HEK293 (cell line): ENCODE data around the gene IP6K2.
"Not testable (repeated sequence)": the region's sequence is repeated elsewhere in the genome, so short reads cannot be mapped to it uniquely, and the experiment has no call there.

Experiments used
- CTCF ChIA-PET: fragments of 350-600 bp; formaldehyde crosslinking; extraction: SDS; loops from one replicate; lab custom pipeline; 2021; ENCODE audit warnings: antibody characterized with exemption; lab: Yijun Ruan, JAX
- POLR2A ChIA-PET: fragments of 300-600 bp; formaldehyde crosslinking; extraction: SDS; loops from one replicate; lab custom pipeline; 2020; ENCODE audit warnings: antibody characterized with exemption, inconsistent platforms; lab: Yijun Ruan, JAX
- H3K27ac ChIP-seq: fragments of 200-500 bp; sonication (Bioruptor generic); 2 replicates; pipeline ENCODE4 v1.5.1; 2014; ENCODE audit warnings: low read depth, low read length, control low read depth, inconsistent platforms; ENCODE audit errors: extremely low read depth
- H3K36me3 ChIP-seq, 2 experiments: fragments of 200-500 bp in 1 of 2; sonication (Bioruptor generic) in 1 of 2; 1 replicate in 1 of 2; 2 replicates in 1 of 2; pipeline ENCODE4 v1.5.1; 2014 to 2017; ENCODE audit warnings: inconsistent platforms in 2 of 2, low read length in 2 of 2; ENCODE audit not compliant: control insufficient read depth in 2 of 2, insufficient read depth in 1 of 2
- H3K4me1 ChIP-seq: fragments of 200-500 bp; sonication (Bioruptor generic); 2 replicates; pipeline ENCODE4 v1.5.1; 2014; ENCODE audit warnings: mild to moderate bottlenecking, low read length, inconsistent platforms; ENCODE audit not compliant: control insufficient read depth, insufficient read depth
- H3K4me3 ChIP-seq: 2 replicates; pipeline ENCODE4 v1.5.1; 2011; ENCODE audit warnings: low read depth, mild to moderate bottlenecking, control low read depth, low read length, moderate library complexity
- H3K9me3 ChIP-seq: fragments of 200-500 bp; sonication (Bioruptor generic); 2 replicates; pipeline ENCODE4 v1.5.1; 2014; ENCODE audit warnings: low read depth, low read length, inconsistent platforms; ENCODE audit not compliant: control insufficient read depth, insufficient read depth
- EGR2 ChIP-seq: fragments of 450-650 bp; formaldehyde crosslinking; IDR thresholded peaks from 2 replicates; pipeline ENCODE4 v1.5.1; 2016; ENCODE audit warnings: low read depth, missing biosample characterization, missing genetic modification characterization
- IKZF3 ChIP-seq: fragments of 450-650 bp; IDR thresholded peaks from 2 replicates; pipeline ENCODE4 v1.5.0; 2018; ENCODE audit warnings: missing biosample characterization, mild to moderate bottlenecking, missing genetic modification characterization, moderate library complexity
- INSM2 ChIP-seq: fragments of 450-650 bp; formaldehyde crosslinking; IDR thresholded peaks from 2 replicates; pipeline ENCODE4 v1.5.1; 2016; ENCODE audit warnings: missing biosample characterization, missing genetic modification characterization
- RBAK ChIP-seq: fragments of 450-650 bp; formaldehyde crosslinking; IDR thresholded peaks from 2 replicates; pipeline ENCODE4 v1.5.1; 2016; ENCODE audit warnings: missing biosample characterization, missing genetic modification characterization
- SP3 ChIP-seq: fragments of 450-650 bp; formaldehyde crosslinking; IDR thresholded peaks from 2 replicates; pipeline ENCODE4 v1.5.1; 2016; ENCODE audit warnings: missing biosample characterization, missing genetic modification characterization
- ZBTB17 ChIP-seq: fragments of 450-650 bp; formaldehyde crosslinking; IDR thresholded peaks from 2 replicates; pipeline ENCODE4 v1.5.1; 2016; ENCODE audit warnings: missing biosample characterization, missing genetic modification characterization
- ZFHX2 ChIP-seq: fragments of 450-650 bp; formaldehyde crosslinking; conservative IDR thresholded peaks from 2 replicates; pipeline ENCODE4 v1.5.1; 2016; ENCODE audit warnings: missing biosample characterization, missing genetic modification characterization
- ZIC2 ChIP-seq: fragments of 450-650 bp; formaldehyde crosslinking; IDR thresholded peaks from 2 replicates; pipeline ENCODE4 v1.5.1; 2016; ENCODE audit warnings: missing biosample characterization, missing genetic modification characterization
- ZNF16 ChIP-seq: fragments of 450-650 bp; formaldehyde crosslinking; IDR thresholded peaks from 2 replicates; pipeline ENCODE4 v1.5.1; 2016; ENCODE audit warnings: low read depth, missing biosample characterization, missing genetic modification characterization
- ZNF24 ChIP-seq: fragments of 450-650 bp; formaldehyde crosslinking; IDR thresholded peaks from 2 replicates; pipeline ENCODE4 v1.5.1; 2016; ENCODE audit warnings: missing biosample characterization, missing genetic modification characterization
- ZNF324 ChIP-seq: fragments of 450-650 bp; formaldehyde crosslinking; IDR thresholded peaks from 2 replicates; pipeline ENCODE4 v1.5.1; 2016; ENCODE audit warnings: missing biosample characterization, missing genetic modification characterization
- ZNF350 ChIP-seq: fragments of 450-650 bp; formaldehyde crosslinking; IDR thresholded peaks from 2 replicates; pipeline ENCODE4 v1.5.0; 2017; ENCODE audit warnings: missing biosample characterization, mild to moderate bottlenecking, missing genetic modification characterization
- ZNF398 ChIP-seq: fragments of 450-650 bp; formaldehyde crosslinking; IDR thresholded peaks from 2 replicates; pipeline ENCODE4 v1.5.1; 2017; ENCODE audit warnings: missing biosample characterization, missing genetic modification characterization
- ZNF571 ChIP-seq: fragments of 450-650 bp; formaldehyde crosslinking; IDR thresholded peaks from 2 replicates; pipeline ENCODE4 v1.5.0; 2017; ENCODE audit warnings: missing biosample characterization, missing genetic modification characterization
- ZNF600 ChIP-seq: fragments of 450-650 bp; formaldehyde crosslinking; IDR thresholded peaks from 2 replicates; pipeline ENCODE4 v1.5.1; 2016; ENCODE audit warnings: missing biosample characterization, missing genetic modification characterization
- ZNF623 ChIP-seq: fragments of 450-650 bp; formaldehyde crosslinking; IDR thresholded peaks from 2 replicates; pipeline ENCODE4 v1.5.1; 2016; ENCODE audit warnings: missing biosample characterization, missing genetic modification characterization
- ZNF664 ChIP-seq: fragments of 450-650 bp; formaldehyde crosslinking; IDR thresholded peaks from 2 replicates; pipeline ENCODE4 v1.5.1; 2016; ENCODE audit warnings: missing biosample characterization, missing genetic modification characterization
- ZNF670 ChIP-seq: fragments of 450-650 bp; formaldehyde crosslinking; IDR thresholded peaks from 2 replicates; pipeline ENCODE4 v1.5.1; 2016; ENCODE audit warnings: missing biosample characterization, missing genetic modification characterization, low read depth
- ZNF677 ChIP-seq: fragments of 450-650 bp; IDR thresholded peaks from 2 replicates; pipeline ENCODE4 v1.5.0; 2018; ENCODE audit warnings: missing biosample characterization, mild to moderate bottlenecking, missing genetic modification characterization, moderate library complexity
- TF ChIP-seq, protein P1 (sequence below): IDR thresholded peaks from 2 replicates; pipeline ENCODE4 v1.6.1; 2011; ENCODE audit warnings: mild to moderate bottlenecking, low read depth, low read length, borderline replicate concordance
- TF ChIP-seq, protein P2 (sequence below): fragments of 450-650 bp; formaldehyde crosslinking; IDR thresholded peaks from 2 replicates; pipeline ENCODE4 v1.5.1; 2016; ENCODE audit warnings: missing biosample characterization, missing genetic modification characterization
- TF ChIP-seq, protein P3 (sequence below): fragments of 450-650 bp; formaldehyde crosslinking; IDR thresholded peaks from 2 replicates; pipeline ENCODE4 v1.5.1; 2016; ENCODE audit warnings: missing biosample characterization, missing genetic modification characterization, borderline replicate concordance

Gene IP6K2

DNA sequence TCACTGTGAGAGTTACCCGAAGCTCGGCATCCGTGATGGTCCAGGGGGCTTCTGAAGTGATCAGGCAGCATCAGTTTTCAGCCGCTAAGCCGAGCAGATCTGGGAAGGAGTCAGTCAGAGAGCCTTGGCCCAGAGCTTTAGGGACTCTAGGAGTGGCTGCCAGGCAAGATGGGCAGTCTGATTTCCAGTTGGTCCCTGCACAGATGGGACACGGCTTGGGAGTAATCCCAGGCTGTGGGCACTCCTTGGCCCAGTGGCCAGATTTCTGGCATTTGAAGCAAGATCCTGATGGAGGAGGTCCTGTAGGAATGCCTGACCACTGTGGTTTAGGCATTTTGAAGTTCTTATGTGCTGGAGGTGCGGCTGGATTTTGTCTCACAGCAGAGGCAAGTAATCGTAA lies 10.5 kb upstream of the IP6K2 start:
- CTCF ChIA-PET: interaction anchor here (0.7 kb wide), 1 partner anchor 14 kb away, joined by 3 read pairs; no protein-coding TSS in a partner anchor
- TF ChIP-seq ZNF623 (tag by site-specific recombination): no peak
- TF ChIP-seq INSM2: no peak
- no peak for TF ChIP-seq ZNF324 (tag by site-specific recombination)
- TF ChIP-seq ZNF350 (tag by site-specific recombination): no peak
- TF ChIP-seq SP3 (tag by site-specific recombination): no peak
- no peak for TF ChIP-seq IKZF3 (tag by site-specific recombination)
- TF ChIP-seq, protein P1, sequence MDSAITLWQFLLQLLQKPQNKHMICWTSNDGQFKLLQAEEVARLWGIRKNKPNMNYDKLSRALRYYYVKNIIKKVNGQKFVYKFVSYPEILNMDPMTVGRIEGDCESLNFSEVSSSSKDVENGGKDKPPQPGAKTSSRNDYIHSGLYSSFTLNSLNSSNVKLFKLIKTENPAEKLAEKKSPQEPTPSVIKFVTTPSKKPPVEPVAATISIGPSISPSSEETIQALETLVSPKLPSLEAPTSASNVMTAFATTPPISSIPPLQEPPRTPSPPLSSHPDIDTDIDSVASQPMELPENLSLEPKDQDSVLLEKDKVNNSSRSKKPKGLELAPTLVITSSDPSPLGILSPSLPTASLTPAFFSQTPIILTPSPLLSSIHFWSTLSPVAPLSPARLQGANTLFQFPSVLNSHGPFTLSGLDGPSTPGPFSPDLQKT: no peak
- TF ChIP-seq ZBTB17: no peak
- no peak for TF ChIP-seq RBAK
- TF ChIP-seq ZNF677 (tag by site-specific recombination): no peak
- no peak for TF ChIP-seq ZNF24 (tag by site-specific recombination)
- TF ChIP-seq, all 188 proteins: peak for 0
- Histone ChIP-seq H3K9me3 (no peaks in the 10 kb centered on the region), H3K4me1 (no peaks in the 10 kb centered on the region), H3K36me3 (no peaks in the 10 kb centered on the region), H3K4me3 (no peak overlapping the region), H3K27ac (no peak overlapping the region)
- POLR2A ChIA-PET: no interaction called here

DNA sequence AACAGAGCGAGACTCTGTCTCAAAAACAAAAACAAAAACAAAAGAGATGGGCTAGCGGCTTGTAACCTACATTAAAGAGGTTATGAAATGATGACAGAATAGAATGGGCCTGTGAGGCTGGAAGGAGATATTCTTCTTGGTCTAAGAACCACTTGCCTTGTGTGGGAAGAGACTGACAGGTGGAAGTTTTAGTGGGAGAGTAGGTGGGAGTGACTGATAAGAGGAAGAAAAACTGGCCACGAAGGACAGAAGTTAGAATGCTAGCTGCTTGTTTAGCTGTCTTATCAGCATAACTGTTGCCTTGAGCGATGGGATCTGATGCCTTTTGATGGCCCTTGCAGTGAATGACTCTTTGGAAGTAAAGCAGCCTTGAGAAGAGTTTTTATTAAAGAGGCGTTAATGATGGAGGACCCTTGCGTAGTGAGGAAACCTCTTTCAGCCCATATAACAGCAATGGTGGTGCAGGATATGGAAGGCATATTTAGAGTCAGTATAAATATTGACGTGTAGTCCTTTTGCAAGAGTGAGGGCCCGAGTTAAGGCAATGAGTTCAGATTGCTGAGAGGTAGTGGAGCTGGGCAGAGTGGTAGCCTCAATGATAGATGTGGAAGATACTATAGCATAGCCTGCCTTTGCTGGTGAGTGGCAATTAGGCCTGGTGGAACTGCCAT lies 8.3 kb upstream of the IP6K2 start:
- H3K9me3 ChIP-seq, CTCF ChIA-PET, H3K4me1 ChIP-seq, H3K27ac ChIP-seq, H3K36me3 ChIP-seq, POLR2A ChIA-PET: not testable (repeated sequence)
- TF ChIP-seq EGR2 (tag by site-specific recombination) (peak; percentile 87), ZNF600 (tag by site-specific recombination) (peak; percentile 94), ZFHX2 (tag by site-specific recombination) (peak; percentile 75)
- TF ChIP-seq, all 188 proteins: peak for 3; not testable (repeated sequence) for 185
- not testable (repeated sequence) for H3K4me3 ChIP-seq

GRCh38 chr3:48723725-48724124 lies 6.7 kb upstream of the IP6K2 start:
- POLR2A ChIA-PET: no interaction called here
- CTCF ChIA-PET: no interaction called here
- Histone ChIP-seq H3K4me3 (no peak overlapping the region), H3K27ac (no peak overlapping the region), H3K36me3 (no peaks in the 10 kb centered on the region), H3K9me3 (no peaks in the 10 kb centered on the region), H3K4me1 (no peaks in the 10 kb centered on the region)
- TF ChIP-seq, protein P2, sequence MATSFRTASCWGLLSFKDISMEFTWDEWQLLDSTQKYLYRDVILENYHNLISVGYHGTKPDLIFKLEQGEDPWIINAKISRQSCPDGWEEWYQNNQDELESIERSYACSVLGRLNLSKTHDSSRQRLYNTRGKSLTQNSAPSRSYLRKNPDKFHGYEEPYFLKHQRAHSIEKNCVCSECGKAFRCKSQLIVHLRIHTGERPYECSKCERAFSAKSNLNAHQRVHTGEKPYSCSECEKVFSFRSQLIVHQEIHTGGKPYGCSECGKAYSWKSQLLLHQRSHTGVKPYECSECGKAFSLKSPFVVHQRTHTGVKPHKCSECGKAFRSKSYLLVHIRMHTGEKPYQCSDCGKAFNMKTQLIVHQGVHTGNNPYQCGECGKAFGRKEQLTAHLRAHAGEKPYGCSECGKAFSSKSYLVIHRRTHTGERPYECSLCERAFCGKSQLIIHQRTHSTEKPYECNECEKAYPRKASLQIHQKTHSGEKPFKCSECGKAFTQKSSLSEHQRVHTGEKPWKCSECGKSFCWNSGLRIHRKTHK (tag by site-specific recombination): no peak
- no peak for TF ChIP-seq INSM2
- no peak for TF ChIP-seq ZNF670
- no peak for TF ChIP-seq ZNF571 (tag by site-specific recombination)
- no peak for TF ChIP-seq ZNF677 (tag by site-specific recombination)
- no peak for TF ChIP-seq ZNF350 (tag by site-specific recombination)
- TF ChIP-seq ZNF398 (tag by site-specific recombination): no peak
- no peak for TF ChIP-seq ZNF664 (tag by site-specific recombination)
- TF ChIP-seq, protein P3, sequence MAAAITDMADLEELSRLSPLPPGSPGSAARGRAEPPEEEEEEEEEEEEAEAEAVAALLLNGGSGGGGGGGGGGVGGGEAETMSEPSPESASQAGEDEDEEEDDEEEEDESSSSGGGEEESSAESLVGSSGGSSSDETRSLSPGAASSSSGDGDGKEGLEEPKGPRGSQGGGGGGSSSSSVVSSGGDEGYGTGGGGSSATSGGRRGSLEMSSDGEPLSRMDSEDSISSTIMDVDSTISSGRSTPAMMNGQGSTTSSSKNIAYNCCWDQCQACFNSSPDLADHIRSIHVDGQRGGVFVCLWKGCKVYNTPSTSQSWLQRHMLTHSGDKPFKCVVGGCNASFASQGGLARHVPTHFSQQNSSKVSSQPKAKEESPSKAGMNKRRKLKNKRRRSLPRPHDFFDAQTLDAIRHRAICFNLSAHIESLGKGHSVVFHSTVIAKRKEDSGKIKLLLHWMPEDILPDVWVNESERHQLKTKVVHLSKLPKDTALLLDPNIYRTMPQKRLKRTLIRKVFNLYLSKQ (tag by site-specific recombination): no peak
- no peak for TF ChIP-seq ZIC2 (tag by site-specific recombination)
- TF ChIP-seq ZNF16 (tag by site-specific recombination): no peak
